Suprapubic skin (tissue), 4 donors: Measurements from ENCODE around the gene LRRTM4. TPM values are rescaled to one million over a fixed set of nuclear protein-coding genes. Genes with fewer than 3 reads are reported as not detected.

Source experiments
- DNase-seq, 2 donors: peaks; one replicate each; pipeline ENCODE4 v3.0.0-alpha.2; 2019; ENCODE audit warnings: low spot score in 2 of 2
- H3K27ac ChIP-seq: fragments of 200-600 bp; sonication (generic); one replicate; pipeline ENCODE4 v1.5.1; 2019
- H3K27me3 ChIP-seq: fragments of 200-600 bp; sonication (generic); one replicate; pipeline ENCODE4 v1.5.1; 2019
- H3K36me3 ChIP-seq: fragments of 200-600 bp; sonication (generic); one replicate; pipeline ENCODE4 v1.5.1; 2019
- H3K4me1 ChIP-seq: fragments of 200-600 bp; sonication (generic); one replicate; pipeline ENCODE4 v1.5.1; 2019
- H3K4me3 ChIP-seq: fragments of 200-600 bp; sonication (generic); one replicate; pipeline ENCODE4 v1.5.1; 2019; ENCODE audit warnings: mild to moderate bottlenecking
- H3K9me3 ChIP-seq: fragments of 200-600 bp; sonication (generic); one replicate; pipeline ENCODE4 v1.5.1; 2019
- EP300 ChIP-seq: sonication (generic); formaldehyde crosslinking; IDR thresholded peaks from one replicate; pipeline ENCODE4 v1.6.1; 2017; ENCODE audit warnings: antibody characterized with exemption
- POLR2A ChIP-seq, 2 donors: fragments of 450-650 bp; IDR thresholded peaks; one replicate each; pipeline ENCODE4 v1.6.1; 2017; ENCODE audit warnings: antibody characterized with exemption in 2 of 2, mild to moderate bottlenecking in 2 of 2, moderate library complexity in 2 of 2
- POLR2AphosphoS5 ChIP-seq, 3 donors: sonication (generic); formaldehyde crosslinking; IDR thresholded peaks; one replicate each; pipeline ENCODE4 v1.6.1; 2017; ENCODE audit warnings: antibody characterized with exemption in 3 of 3
- WGBS: methylation state at CpG from one replicate; pipeline ENCODE4 v1.1.5; 2018; 5-methylcytosine and 5-hydroxymethylcytosine counted together
- total RNA-seq, 4 donors: library from RNA; depleted of rRNA; stranded (reverse); fragments of >200 nt; gene quantifications; one replicate each; pipeline ENCODE4 v1.1.0, GENCODE V29; 2016
- TF ChIP-seq, protein P1 (sequence below), 2 donors: fragments of 200-600 bp in 1 of 2; fragments of 450-650 bp in 1 of 2; sonication (generic) in 1 of 2; IDR thresholded peaks; one replicate each; pipeline ENCODE4 v1.5.1; 2016 to 2019; ENCODE audit warnings: antibody characterized with exemption in 2 of 2, mild to moderate bottlenecking in 1 of 2, moderate library complexity in 1 of 2

LRRTM4 gene
- total RNA-seq, 4 donors from 2014 or later, result not detected

DNA sequence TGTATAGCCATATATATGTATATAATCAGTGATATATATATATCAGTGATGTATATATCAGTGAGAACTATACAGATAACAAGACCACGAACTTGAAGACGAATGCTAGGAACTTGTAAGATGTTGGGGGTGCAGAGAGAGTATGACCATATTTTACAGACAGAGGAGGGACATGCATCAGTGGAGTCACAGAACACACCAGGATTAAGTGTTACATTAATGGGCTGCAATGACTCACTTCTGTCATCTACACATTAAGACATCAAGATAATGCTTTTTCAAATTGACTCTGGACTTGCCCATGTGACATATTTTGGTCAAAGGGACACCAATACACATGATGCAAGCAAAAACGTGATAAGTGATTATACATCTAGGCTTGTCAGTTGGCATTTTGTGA lies 501.0 kb downstream of the LRRTM4 start:
- no peaks in the 10 kb centered on the region for H3K4me1 ChIP-seq
- no peaks in the 10 kb centered on the region for H3K9me3 ChIP-seq
- no peaks in the 10 kb centered on the region for H3K36me3 ChIP-seq
- H3K4me3 ChIP-seq, result no peak overlapping the region
- no peaks in the 10 kb centered on the region for H3K27me3 ChIP-seq
- no peak overlapping the region for H3K27ac ChIP-seq
- DNase-seq, result no peak
- TF ChIP-seq POLR2A (IDR thresholded peaks at IDR 0.05) (no peak), EP300 (no peak)
- TF ChIP-seq, protein P1, sequence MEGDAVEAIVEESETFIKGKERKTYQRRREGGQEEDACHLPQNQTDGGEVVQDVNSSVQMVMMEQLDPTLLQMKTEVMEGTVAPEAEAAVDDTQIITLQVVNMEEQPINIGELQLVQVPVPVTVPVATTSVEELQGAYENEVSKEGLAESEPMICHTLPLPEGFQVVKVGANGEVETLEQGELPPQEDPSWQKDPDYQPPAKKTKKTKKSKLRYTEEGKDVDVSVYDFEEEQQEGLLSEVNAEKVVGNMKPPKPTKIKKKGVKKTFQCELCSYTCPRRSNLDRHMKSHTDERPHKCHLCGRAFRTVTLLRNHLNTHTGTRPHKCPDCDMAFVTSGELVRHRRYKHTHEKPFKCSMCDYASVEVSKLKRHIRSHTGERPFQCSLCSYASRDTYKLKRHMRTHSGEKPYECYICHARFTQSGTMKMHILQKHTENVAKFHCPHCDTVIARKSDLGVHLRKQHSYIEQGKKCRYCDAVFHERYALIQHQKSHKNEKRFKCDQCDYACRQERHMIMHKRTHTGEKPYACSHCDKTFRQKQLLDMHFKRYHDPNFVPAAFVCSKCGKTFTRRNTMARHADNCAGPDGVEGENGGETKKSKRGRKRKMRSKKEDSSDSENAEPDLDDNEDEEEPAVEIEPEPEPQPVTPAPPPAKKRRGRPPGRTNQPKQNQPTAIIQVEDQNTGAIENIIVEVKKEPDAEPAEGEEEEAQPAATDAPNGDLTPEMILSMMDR (IDR thresholded peaks at IDR 0.05), result no peak
- WGBS, result 72% methylated on average over 3 of the region's 3 CpGs

DNA sequence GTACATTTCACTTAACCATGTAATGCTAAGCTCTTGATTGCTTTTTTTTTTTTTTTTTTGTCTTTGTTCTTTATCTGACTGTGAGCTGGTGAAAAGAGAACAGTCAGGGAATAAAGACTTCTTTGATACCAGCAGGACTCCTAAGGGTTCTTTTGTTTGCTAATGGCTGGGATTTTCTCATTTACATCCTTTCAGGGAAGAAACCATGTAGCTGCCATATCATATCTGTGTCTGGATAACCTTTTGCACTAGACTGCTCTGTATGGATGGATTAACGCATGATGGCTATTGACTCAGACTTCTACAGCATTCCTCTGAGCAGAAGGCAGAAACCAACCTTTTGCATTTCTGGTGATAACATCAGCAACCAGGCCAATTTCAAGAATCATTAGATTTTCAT lies 504.0 kb downstream of the LRRTM4 start:
- Histone ChIP-seq H3K9me3 (no peaks in the 10 kb centered on the region), H3K27me3 (no peaks in the 10 kb centered on the region), H3K4me3 (no peak overlapping the region), H3K36me3 (no peaks in the 10 kb centered on the region), H3K4me1 (no peaks in the 10 kb centered on the region), H3K27ac (no peak overlapping the region)
- no peak for DNase-seq
- WGBS, result 87% methylated on average over 1 of the region's 1 CpG
- TF ChIP-seq POLR2A (IDR thresholded peaks at IDR 0.05), result no peak
- TF ChIP-seq, protein P1 (IDR thresholded peaks at IDR 0.05), result no peak

DNA sequence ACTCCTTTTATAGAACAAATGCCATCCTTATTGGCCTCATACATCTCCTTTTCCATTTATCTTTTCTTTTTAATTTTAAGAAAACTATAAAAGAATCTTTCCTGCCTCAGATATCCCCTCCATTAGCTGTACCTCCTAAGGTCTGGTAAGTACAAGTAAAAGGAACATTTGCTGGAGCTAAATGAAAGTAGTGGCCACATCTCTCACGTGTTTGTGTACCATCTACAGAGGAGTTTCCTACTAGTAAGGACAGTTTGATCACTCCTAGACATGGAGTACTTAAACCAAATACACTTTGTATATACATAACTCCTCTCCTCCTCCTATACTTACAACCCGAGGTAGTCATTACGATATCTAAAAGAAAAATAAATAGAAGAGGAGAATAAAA lies 504.8 kb downstream of the LRRTM4 start:
- TF ChIP-seq EP300 (no peak), POLR2A (IDR thresholded peaks at IDR 0.05) (no peak), POLR2AphosphoS5 (IDR thresholded peaks at IDR 0.05) (no peak)
- TF ChIP-seq, protein P1 (IDR thresholded peaks at IDR 0.05), result no peak
- 85% methylated on average over 3 of the region's 3 CpGs for WGBS
- Histone ChIP-seq H3K36me3 (no peaks in the 10 kb centered on the region), H3K27me3 (no peaks in the 10 kb centered on the region), H3K4me1 (no peaks in the 10 kb centered on the region), H3K9me3 (no peaks in the 10 kb centered on the region), H3K4me3 (no peak overlapping the region), H3K27ac (no peak overlapping the region)
- DNase-seq, result no peak

DNA sequence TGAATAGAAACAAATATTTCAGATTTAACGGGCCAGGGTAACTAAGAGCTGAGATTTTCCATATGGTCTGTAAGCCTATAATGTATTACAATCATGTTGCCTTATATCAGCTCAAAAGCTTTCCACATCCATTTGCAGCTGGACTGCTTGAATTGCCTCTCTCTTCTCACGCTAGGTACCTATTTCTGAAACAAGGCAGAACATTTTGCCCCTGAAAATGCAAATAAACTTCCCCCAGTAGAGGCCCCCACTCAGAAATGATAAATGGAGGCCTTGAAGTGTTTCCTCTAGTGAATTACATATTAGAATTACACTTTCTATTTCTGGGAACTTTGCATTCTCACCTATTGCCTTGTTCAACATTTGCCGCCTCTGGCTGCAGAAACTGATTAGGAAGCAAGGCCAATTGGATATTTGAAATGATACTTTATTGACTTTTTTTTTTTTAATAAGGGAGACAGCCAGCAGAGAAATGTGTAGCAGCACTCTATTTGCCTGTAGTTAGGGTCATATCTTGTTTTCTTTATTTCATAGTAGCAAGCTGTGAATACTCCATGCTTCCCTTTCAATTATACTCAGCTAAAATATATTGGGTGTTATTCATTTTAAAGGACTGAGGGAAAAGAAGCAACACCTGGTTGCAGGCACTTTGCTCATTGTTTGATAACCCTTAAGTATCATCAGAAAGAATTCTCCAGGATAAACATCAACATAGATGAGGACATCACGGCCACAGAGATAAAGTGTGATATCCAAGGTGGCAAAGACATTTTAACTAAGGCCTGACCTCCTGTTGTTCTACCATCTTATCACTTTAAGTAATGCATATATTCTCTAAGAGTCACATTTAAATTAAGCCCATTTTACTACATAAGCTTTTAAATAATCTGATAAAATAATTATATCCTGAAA lies 505.5 kb downstream of the LRRTM4 start:
- DNase-seq, result no peak
- Histone ChIP-seq H3K27ac (no peak overlapping the region), H3K4me3 (no peak overlapping the region), H3K36me3 (no peaks in the 10 kb centered on the region), H3K9me3 (no peaks in the 10 kb centered on the region), H3K4me1 (no peaks in the 10 kb centered on the region), H3K27me3 (no peaks in the 10 kb centered on the region)
- TF ChIP-seq EP300 (no peak), POLR2A (IDR thresholded peaks at IDR 0.05) (no peak), POLR2AphosphoS5 (IDR thresholded peaks at IDR 0.05) (no peak)
- TF ChIP-seq, protein P1 (IDR thresholded peaks at IDR 0.05), result no peak
- WGBS, result 83% methylated on average over 4 of the region's 4 CpGs

DNA sequence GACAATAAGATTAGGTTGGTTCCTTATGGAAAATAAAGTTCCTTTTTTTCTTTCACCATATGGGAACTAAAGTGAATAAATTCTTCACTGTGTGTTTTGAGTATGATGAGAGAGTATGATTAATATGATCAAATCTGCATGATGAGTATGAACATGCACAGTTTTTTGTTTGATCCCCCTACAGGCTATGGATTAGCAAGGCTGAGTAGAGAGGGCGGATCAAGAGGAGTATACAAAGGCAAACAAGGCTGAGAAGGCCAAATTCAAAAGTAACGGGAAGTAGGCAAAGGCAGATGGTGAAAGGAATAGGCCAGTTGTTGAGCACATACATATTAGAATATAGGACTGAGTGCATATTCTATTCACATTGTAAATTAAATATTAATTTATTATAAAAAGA lies 508.2 kb downstream of the LRRTM4 start:
- WGBS, result 52% methylated on average over 2 of the region's 2 CpGs
- Histone ChIP-seq H3K27ac (no peak overlapping the region), H3K36me3 (no peaks in the 10 kb centered on the region), H3K4me3 (no peak overlapping the region), H3K4me1 (no peaks in the 10 kb centered on the region), H3K9me3 (no peaks in the 10 kb centered on the region), H3K27me3 (no peaks in the 10 kb centered on the region)
- TF ChIP-seq, protein P1 (IDR thresholded peaks at IDR 0.05), result no peak
- TF ChIP-seq POLR2AphosphoS5 (IDR thresholded peaks at IDR 0.05), result no peak
- no peak for TF ChIP-seq EP300
- no peak for TF ChIP-seq POLR2A (IDR thresholded peaks at IDR 0.05)
- DNase-seq, result no peak
